GM18909 (cell line): ENCODE data around the gene SEC14L1.
A peak's percentile ranks its signal among the peaks of the same experiment; 100 is the strongest.

Experiments used
- ATAC-seq: cut with Tn5 transposase; IDR thresholded peaks from one replicate; pipeline ENCODE4 v1.9.1; 2021; ENCODE audit warnings: mild to moderate bottlenecking; ENCODE audit not compliant: unreplicated experiment, poor library complexity

SEC14L1 gene

DNA sequence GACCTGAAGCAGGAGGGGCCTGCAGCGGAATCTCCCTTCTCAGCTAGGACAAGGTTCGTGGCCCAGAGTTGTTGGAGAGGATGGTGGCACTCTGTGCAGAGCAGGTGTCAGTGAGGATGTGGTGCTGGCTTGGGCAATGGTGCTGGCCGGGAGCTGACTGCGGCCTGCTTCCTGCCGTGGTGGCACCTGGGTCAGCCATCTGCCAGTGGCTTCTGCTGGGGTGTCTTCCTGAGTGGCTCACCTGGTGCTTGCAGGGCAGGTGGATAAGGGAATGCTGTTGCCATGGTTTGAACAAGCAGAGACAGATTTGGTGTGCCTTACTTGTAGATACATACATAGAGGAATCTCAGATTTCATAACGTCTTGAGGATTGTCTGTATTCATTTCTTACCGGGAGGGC is 69.6 kb downstream of the SEC14L1 start:
- ATAC-seq: no peak

DNA sequence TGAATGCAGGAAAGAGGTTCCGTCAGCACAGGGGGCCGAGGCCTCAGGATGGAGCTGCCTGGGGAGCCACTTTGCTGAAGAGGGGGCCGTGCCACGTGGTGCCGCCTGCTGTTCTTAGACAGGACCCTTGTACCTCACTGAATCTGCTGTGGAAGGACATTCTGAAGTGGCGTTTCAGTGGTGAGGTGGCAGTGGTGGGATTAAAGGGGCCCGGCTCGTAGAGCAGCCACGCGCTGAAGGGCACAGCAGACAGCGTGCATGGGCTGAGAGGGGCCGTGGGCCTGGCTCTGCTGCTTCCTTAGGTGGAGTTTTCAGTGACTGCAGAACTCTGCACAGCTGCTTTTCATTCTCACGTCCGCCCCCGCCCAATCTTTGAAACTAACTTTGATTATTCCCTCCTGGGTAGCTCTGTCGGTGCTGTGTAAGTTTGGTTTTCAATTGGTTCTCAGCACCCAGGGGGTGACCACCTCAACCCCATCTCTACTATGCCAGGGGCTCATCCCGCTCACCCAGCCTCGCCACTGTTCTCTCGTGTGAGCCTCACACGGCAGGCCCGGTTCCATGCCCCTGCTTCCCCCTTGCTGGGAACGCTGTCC is 70.3 kb downstream of the SEC14L1 start:
- no peak for ATAC-seq

DNA sequence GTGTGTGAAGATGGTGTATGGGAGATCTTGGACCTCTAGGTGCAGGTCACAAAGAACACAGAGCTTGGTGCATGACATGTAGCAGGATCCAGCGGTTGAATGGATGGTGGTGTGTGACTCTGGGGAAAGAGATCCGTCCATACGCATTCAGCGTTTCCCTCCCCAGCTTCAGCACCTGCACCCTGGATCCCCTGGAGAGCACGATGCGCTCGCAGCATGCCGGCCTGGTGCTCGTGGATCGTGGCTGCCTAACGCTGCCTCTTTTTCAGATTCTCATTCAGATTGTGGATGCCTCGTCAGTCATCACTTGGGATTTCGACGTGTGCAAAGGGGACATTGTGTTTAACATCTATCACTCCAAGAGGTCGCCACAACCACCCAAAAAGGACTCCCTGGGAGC is 70.9 kb downstream of the SEC14L1 start:
- no peak for ATAC-seq

DNA sequence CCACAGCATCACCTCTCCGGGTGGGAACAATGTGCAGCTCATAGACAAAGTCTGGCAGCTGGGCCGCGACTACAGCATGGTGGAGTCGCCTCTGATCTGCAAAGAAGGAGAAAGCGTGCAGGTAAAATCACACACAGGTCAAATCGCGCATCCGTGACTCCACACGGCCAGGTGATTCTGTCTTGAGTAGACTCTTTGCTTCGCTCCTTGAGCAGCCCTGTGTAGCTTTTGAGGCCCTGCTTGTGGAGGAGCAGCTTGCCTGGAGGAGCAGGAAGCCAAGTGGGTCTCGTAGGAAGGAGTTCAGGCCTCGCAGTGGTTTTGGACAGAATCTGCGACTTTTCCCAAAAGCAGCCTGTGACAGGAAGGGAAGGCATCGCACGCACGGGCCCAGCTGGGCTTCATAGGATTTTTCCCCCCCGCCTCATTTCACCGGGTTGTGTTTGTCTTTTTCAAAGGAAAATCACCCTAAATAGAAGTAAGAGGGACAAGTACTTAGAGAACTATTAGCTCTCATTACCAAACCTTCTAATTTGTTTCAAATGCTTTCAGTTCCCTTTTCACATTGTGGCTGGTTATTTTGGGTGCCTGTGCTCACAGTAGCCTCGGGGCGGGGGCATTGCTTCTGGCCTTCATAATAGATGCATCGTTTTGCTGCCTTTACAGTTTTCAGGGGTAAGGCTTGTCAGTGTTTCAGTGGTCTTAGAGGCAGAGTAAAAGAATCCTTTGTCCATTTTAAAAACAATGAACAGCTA is 71.5 kb downstream of the SEC14L1 start:
- peak; percentile 83 for ATAC-seq

DNA sequence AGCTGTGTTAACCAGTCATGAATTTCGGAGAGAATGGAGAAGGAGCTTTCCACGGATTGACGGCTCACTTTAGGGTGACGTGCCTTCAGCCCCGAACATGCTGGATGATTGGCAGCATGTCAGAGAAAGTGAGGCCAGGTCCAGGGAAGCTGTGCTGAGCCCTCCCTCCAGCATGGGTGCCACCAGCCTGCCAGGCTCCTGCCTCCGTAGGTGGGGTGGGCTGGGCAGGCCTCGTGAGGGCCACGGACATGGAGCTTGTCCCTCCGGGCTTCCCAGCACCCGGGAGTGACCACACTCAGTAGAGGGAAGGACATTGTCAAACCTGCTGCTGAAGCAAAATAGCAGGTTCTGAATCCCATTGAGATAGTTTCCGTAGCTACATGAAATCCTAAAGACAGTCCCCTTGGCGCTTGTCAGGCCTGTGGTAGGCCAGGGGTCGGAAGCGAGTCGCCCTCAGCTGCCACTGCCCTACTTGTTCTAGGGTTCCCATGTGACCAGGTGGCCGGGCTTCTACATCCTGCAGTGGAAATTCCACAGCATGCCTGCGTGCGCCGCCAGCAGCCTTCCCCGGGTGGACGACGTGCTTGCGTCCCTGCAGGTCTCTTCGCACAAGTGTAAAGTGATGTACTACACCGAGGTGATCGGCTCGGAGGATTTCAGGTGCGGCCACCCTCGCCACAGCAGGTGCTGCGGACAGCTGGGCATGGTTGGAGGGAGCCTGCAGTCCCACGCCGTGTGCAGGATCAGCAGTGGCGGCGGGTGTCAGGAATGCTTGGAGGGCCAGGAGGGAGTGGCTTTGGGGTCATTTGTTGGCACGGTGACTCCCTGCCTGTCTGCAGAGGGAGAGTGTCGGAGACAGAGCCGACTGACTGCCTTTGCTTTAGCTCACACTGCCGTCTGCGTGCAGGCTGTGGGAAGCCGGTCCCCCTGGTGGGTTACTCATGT is 72.3 kb downstream of the SEC14L1 start:
- ATAC-seq: peak; percentile 10

DNA sequence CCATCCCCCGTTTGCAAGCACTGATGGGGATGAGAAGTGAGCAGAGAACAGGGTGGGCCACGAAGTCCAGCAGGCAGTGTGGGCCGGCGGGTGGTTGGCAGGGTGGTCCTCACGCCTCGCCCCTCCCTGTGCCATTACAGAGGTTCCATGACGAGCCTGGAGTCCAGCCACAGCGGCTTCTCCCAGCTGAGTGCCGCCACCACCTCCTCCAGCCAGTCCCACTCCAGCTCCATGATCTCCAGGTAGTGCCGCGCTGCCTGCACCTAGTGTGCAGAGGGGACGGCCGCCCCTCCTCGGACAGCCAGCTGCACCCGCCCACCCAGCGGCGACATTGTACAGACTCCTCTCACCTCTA is 73.0 kb downstream of the SEC14L1 start:
- ATAC-seq: no peak

DNA sequence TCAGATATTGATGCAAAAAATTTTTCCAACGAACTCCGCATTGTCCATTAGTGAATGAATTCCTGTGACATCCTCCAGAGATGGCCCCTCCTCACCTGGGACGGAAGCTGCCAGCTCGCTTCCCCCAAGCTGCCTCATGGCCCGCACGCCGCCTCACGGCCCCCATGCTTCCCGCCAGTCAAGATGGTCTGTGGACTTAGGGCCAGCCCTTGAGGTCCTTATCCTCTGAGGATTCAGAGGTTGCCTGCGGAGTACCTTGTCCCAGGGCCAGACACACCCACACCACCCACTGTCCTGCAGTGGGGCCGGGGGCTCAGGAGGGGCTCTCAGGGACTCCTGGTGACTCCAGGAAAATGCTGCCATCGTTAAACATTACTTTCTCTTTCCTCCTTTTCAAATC is 73.6 kb downstream of the SEC14L1 start:
- no peak for ATAC-seq

DNA sequence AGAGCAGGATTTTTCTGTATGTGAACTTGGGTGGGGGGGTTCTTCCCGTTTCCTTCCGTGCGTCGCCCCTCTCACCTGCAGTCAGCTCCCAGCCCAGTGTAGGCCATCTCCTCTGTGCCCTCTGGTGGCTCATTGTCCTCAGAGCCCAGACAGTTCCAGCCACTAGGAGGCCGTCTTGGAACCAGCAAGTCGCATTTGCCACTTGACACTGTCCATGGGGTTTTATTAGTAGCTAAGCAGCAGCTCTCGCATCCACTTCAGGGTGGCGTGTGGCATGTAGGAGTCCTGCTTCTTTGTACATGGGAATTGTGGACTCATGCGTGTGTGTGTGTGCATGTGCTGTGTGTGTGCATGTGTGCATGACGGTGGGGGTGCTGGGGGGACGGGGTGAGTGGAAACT is 74.0 kb downstream of the SEC14L1 start:
- ATAC-seq: no peak

DNA sequence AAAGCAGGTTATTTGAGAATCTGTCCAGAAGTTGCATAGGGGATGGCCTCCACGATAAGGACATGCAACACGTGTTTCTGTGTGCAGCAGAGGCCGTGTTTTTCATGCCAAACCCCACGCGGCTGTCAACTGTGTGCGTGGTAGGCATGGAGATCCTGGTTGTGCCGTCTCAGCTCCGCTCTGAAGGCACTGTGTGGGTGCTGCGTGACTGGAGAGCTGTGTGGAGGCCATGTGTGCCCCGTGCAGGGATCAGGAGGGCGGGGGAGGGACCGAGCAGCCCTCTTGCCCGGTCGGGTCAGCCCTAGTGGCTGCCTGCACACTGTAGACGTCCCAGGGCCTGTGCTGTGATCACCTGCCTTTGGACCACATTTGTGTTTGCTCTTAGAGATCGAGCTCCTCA is 74.5 kb downstream of the SEC14L1 start:
- no peak for ATAC-seq

DNA sequence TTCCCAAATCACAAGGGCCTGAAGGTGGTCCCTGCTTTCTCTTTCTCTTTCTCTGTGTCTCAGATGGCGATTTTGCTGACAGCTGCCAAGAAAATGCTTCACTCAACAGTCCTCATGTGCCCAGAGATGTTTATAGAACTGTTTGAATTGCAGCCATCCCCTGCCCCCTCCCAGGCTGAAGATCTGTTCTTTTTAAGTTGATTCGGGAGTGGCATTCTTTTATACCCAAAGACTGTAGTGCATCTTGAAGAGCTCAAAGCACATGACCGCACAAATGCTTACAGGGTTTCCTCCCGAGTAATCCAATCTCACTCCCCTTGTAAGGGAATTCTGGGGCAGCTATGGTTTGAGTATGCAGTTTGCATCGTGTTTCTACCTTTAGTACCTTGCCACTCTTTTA is 75.7 kb downstream of the SEC14L1 start:
- ATAC-seq: no peak

DNA sequence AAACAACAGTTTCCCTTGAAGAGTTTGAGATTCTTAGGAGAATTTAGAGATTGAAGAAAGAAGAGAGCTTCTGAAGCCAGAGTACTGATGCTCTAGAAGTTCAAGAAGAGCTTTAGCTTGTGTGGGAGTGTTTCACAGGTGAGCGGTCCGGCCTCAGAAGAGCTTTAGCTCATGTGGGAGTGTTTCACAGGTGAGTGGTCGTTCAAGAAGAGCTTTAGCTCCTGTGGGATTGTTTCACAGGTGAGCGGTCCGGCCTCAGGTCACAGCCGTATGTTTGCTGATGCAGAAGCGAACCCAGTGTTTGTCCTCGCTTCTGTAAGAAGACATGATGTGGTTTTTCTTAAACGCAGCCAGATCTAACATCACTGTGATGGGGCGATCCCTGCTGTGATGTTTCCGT is 76.4 kb downstream of the SEC14L1 start:
- no peak for ATAC-seq

DNA sequence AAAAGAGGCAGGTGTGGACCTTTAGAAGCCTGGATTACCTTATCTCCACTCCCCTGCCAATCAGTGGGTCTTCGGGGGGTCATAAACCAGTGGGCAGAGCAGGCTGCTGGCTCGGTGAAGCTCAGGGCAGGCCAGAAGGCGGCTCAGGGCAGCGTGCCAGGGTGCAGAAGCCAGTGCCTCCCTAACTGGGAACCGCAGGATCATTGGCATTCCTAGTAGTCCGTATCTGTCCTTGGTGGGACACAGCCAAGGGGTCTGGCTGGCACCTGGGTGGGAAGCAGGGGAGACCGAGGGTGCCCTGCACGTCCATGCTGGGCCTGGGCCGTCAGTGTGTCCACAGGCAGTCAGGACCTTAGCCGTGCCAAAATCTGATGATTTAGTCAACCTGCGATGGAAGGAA is 76.8 kb downstream of the SEC14L1 start:
- ATAC-seq: no peak

DNA sequence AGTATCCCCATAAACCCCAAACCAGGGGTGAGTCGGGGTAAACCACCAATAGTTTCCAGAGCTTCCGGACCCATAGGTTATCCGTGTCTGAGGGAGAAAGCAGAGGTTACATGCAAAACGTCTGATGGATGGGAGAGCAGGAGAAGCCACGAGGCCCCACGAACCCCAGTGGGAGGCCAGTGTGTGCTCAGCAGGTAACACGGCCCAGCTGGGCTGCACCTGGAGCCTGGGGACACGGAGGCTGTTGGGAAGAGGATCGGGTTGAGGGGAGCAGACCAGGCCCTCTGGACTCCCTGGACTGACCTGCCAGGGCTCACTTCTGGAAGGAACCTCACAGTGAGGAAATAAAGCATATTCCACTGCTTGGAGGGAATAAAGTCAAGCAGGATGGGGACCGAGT is 78.1 kb downstream of the SEC14L1 start:
- ATAC-seq: no peak

DNA sequence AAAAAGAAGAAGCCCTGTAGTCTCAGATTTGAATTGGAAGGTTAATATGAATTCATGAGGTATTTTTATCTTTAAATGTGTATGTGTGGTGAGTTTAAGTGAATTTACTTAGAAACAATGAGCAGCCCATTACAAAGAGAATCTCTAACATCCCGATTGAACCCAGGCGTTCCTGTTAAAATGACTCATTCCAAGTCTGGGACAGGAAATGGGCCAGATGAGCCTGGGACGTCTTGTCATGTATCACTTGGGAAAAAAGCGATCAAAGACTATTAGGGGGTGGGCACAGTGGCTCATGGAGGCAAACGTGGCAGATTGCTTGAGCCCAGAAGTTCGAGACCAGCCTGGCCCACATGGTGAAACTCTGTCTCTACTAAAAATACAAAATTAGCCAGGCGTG is 81.6 kb downstream of the SEC14L1 start:
- ATAC-seq: no peak

DNA sequence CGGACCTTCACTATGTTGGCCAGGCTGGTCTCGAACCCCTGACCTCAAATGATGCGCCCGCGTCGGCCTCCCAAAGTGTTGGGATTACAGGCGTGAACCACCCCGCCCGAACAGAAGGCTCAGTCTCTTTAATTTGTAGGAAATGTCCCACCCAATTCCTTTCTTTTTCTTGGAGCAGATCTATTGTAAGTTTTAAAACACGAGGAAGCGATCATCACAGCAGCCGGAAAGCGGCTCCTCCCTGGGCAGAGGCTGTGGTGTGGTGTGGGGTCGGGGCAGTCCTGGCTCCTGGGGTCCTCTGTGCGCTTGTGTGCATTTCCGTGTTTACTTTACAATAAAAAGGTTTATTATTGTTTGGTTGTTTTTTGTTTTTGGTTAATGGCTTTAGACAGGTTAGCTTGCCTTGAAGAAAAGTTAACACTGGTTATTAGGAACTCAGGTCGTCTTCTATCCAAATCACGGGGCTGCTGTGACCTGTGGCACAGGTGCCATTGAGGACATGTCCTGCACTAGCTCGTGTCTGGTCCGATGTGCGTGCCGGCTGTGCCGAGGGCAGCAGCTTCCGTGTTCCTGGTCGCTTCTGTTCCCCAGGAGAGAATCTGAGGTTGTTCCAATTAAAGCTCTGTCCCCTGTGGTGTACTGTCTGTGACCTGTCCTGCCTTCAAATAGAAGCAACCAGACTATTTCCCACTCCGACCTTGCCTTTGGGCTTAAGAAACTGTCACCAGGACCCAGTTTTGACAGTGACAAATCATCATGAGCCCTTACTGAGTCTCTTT is 83.1 kb downstream of the SEC14L1 start:
- no peak for ATAC-seq

DNA sequence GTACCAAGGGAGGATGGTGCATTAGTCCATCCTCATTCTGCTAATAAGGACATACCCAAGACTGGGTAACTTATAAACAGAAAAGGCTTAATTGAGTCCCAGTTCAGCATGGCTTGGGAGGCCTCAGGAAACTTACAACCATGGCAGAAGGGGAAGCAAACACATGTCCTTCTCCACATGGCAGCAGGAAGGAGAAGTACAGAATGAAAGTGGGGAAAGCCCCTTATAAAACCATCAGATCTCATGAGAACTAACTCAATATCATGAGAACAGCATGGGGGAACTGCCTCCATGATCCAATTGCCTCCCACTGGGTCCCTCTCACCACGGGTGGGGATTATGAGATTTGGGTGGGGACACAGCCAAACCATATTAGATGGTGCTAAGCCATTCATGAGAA is 84.5 kb downstream of the SEC14L1 start:
- ATAC-seq: no peak

DNA sequence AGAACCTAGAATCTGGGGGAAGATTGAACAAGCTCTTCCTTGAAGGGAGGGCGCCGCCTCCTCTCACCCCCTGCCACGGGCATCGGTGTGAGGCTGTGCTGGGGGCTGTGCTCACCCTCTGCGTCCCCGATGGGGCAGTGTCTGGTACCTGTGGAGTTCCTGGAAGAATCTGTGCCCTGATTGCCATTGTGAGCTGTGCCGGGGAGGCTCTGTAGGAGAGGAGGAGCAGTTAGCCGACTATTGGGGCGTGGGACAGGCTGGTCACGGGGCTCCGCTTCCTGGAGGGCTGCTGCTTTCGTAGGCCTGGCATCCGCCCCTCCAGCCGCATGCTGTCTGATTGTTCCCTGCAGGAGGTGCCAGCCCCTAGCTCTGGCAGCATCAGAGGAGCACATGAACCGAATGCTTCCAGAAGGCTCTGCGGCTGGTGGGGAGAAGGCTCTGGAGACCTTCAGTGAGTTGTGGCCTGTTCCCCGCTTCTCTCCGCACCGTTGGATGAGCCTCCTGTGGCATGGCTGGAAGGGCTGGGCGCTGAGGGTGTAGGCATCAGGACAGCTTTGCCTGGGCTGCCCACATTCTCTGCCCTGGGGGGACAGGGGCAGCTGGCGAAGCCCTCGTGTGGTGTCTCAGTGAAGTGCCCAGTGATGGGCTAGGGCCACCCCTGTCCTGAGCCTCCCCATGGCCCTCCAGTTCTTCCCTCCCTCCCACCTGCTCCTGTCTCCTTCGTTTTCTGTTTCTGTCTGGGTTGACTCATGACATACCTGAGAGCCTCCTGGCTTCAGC is 86.9 kb downstream of the SEC14L1 start:
- no peak for ATAC-seq

DNA sequence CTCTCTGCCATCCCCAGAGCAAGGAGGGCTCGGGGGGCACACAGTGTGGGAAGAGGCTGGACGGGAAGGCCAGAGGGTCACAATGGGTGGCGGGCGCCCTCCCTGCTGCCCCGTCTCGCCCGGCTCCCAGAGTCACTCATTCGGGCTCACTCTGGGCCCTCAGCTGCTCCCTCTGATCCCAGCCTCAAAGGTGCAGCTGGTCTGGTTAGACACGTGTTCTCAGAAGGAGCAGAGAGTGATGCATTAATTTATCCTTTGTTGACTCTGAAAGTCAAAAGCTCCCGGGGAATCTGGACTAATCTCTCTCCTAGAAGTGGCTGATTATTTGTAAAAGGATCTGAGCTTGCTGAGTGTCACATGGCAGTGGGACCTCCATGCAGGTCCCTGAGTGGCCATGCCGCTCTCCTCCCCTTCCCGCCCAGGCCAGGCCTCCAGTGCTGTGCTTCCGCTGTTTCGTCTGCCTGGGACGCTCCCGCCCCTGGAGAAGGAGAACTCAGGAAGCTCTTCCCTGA is 87.5 kb downstream of the SEC14L1 start:
- no peak for ATAC-seq

DNA sequence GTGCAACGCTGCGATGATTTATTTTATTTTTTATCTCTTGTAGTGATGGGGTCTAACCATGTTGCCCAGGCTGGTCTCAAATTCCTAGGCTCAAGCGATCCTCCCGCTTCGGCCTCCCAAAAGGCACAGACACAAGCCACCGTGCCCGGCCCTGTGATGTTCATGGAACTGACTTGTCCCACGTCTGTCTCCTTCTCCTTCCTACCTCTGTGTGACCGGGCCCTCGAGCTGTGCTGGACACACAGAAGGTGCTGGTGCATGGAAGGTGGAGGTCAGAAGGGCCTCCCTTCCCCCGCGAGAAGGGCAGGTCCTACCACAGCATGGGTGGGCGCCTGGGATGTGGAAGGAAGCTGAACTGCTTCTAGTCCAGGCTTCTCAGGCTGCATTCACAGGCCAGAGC is 88.0 kb downstream of the SEC14L1 start:
- ATAC-seq: no peak
